A204.1 (cell line): ENCODE results near the gene GCLM.
"Not testable (repeated sequence)": the region's sequence is repeated elsewhere in the genome, so short reads cannot be mapped to it uniquely, and the experiment has no call there.

Source experiments
- FAIRE-seq: peaks from 2 replicates; lab custom pipeline; 2012; peaks lifted over from hg19 to GRCh38; lab: Jason Lieb, UNC

The GCLM gene

DNA sequence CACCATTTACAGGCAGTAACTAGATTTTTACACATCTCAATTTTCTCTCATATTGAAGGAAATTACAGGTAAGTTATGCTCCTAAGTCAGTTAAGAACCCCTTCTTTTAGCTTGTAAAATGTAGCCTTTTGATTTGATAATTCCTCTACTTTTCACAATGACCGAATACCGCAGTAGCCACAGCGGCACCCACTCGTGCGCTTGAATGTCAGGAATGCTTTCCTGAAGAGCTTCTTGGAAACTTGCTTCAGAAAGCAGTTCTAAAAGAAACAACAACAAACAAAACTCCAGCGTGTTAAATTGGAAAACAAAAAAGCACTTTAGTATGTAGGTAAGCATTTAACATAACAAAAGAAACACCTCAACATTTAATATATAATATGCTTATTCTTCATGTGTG lies 20.3 kb downstream of the GCLM start:
- FAIRE-seq = no peak

GRCh38 chr1:93882269-93882668 lies 27.0 kb downstream of the GCLM start:
- FAIRE-seq = no peak

- no peak for FAIRE-seq
These were observed 28.5 kb downstream of the GCLM start for GRCh38 chr1:93880731-93881130.

GRCh38 chr1:93878889-93879586 lies 30.2 kb downstream of the GCLM start, which contains the start of gene DNTTIP2:
DNTTIP2 (minus strand) TSS chr1:93879206; CDS start chr1:93879148, 58 bp downstream.
- FAIRE-seq = peak; percentile 46

DNA sequence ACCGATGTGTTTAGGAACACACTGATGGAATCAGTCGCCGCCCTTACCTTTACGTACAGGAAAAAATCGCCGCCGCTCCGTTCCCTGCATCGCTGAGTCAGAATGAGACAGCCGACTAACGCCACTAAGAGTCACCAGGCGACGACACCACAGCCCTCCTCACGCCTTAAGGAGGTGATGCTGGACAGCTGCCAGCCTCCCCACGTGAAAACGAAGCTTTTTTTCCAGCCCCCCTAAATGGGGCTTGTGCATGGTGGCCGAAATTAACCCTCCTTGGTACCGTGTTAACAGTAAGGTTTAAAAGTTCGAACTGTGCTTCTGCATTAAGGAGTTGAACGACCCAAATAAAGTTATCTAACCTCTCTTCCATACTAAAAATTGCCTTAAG lies 30.7 kb downstream of the GCLM start:
- no peak for FAIRE-seq

DNA sequence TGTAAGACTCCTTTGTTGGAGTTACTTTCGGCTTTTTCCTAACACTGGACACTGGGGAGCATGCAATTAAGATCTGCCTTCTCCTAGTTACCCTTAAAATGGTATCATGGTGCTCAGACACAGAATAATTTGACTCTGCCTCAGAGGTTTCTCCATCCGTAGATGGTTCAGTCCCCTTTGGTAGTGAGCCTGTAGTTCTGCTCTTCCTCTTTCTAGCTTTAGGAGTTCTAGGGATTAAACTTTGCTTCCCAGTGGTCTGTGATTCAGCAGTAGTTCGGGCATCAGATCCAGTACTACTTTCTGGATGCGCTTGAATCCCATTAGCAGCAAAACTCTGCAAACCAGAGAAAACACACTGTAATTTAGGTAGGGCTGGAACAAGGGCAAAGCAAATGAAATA lies 31.7 kb downstream of the GCLM start:
- FAIRE-seq = no peak

DNA sequence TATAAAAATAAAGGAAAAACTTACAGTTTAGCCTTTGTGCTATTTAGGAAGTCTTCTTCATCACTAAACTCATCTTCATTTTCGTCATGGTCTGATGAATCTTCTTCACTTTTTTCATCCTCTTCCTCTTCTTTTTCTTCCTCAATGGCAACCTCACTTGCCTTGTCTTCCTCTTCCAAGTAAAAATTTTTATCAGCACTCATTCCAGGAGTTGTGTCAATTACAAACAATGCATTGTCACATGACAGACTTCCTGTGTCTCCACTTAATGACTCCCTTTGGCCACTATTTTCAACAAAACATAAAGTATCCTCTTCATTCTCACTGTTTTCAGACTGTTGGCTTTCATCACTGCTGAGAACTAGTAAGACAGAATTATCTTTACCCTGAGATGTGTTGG lies 33.0 kb downstream of the GCLM start:
- FAIRE-seq = no peak

DNA sequence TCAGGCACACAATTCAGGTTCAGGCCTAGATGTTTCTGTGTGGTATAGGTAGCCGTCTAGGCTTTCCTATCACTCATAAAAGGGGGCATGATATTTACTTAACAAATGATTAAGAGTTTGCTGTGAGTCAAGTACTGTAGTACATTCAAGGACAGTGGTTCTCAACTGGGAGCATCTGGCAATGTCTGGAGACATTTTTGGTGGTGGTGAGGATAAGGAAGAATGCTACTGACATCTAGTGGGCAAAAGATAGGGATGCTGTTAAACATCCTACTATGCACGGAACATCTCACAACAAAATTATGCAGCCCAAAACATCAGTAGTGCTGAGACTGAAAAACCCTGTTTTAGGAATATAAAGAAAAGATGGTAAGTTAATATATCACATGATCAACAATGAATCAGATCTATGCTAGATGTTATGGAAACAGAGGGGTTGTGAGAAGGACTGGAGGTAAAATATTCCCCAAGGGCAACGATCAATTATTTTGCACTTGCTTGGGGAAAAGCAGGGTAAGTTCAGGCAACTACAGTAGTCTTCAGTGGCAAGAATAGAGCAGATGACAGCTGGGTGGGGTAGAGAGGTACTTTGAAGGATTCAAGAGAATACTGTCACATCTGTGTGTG lies 35.1 kb downstream of the GCLM start:
- FAIRE-seq = no peak

- no peak for FAIRE-seq
These were observed 37.9 kb downstream of the GCLM start for GRCh38 chr1:93871366-93871765.

- FAIRE-seq = no peak
These were observed 39.6 kb downstream of the GCLM start for GRCh38 chr1:93869653-93870052.

DNA sequence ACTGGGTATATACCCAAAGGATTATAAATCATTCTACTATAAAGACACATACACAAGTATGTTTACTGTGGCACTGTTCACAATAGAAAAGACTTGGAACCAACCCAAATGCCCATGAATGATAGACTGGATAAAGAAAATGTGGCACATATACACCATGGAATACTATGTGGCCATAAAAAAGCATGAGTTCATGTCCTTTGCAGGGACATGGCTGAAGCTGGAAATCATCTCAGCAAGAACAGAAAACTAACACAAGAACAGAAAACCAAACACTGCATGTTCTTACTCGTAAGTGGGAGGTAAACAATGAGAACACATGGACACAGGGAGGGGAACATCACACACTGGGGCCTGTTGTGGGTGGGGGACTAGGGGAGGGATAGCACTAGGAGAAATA lies 40.7 kb downstream of the GCLM start:
- not testable (repeated sequence) for FAIRE-seq

- no peak for FAIRE-seq
These were observed 44.0 kb downstream of the GCLM start for GRCh38 chr1:93865253-93865652.

GRCh38 chr1:93864175-93864574 lies 45.1 kb downstream of the GCLM start:
- FAIRE-seq = no peak

DNA sequence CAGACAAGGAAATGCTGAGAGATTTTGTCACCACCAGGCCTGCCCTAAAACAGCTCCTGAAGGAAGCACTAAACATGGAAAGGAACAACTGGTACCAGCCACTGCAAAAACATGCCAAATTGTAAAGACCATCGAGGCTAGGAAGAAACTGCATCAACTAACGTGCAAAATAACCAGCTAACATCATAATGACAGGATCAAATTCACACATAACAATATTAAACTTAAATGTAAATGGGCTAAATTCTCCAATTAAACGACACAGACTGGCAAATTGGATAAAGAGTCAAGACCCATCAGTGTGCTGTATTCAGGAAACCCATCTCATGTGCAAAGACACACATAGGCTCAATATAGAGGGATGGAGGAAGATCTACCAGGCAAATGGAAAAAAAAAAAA lies 51.6 kb downstream of the GCLM start:
- FAIRE-seq = not testable (repeated sequence)

DNA sequence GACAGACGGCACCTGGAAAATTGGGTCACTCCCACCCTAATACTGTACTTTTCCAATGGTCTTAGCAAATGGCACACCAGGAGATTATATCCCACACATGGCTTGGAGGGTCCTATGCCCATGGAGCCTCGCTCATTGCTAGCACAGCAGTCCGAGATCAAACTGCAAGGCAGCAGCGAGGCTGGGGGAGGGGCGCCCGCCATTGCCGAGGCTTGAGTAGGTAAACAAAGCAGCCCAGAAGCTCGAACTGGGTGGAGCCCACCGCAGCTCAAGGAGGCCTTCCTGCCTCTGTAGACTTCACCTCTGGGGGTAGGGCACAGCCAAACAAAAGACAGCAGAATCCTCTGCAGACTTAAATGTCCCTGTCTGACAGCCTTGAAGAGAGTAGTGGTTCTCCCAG lies 53.2 kb downstream of the GCLM start:
- FAIRE-seq = not testable (repeated sequence)

GRCh38 chr1:93853940-93854339 lies 55.3 kb downstream of the GCLM start:
- FAIRE-seq = no peak

DNA sequence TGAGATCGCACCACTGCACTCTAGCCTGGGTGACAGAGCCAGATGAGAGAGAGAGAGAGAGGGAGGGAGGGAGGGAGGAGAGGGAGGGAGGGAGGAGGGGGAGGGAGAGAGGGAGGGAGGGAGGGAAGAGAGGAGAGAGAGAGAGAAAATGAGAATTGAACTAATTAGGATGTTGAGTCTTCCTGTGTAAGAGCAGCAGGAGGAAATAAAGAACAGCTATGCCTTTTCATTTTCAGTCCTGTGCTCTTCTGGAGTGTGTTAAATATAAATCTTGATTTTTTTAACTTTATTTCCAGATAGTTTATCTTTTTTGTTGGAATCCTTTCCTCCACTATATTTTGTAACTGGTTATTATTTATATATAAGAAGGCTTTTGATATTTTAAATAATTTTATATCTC lies 57.4 kb downstream of the GCLM start:
- no peak for FAIRE-seq

DNA sequence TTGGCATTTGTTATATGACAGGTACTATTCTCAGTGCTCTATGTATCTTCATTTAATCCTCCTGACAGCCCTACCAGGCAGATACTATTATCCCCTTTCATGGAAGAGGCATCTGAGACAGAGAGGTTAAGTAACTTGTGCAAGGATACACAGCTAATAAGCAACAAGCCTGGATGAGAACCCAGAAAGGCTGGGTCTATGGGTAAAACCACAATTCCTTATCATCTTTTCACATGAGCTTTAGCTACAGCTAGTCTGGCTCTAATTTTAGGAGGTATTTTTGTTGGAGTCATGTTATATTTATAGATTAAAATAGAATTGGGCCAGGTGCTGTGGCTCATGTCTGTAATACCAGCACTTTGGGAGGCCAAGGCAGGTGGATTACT lies 57.9 kb downstream of the GCLM start:
- no peak for FAIRE-seq

- peak; percentile 35 for FAIRE-seq
These were observed 58.4 kb downstream of the GCLM start for GRCh38 chr1:93850687-93851326.

DNA sequence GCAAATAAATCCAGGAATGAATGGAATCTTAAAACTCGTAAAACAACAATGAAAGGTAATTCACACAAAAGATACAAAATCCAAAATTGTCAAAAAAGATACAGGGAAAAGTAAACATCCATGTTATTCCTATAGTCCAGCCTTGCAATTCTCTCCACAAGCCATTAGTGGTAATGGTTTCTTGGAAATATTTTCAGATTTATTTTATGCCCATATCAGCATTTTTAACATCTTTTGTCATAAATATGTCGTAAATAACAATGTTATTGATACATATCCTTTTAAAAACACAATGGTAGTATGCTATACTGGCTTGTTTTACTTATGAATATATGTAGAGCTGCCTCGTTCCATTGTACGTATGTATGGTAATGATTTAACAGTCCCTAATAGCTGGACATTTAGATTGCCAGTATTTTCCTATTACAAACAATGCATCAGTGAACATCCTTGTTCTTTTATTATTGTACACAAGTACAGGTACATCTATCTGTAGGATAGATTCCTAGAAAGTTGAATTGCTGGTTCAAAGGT lies 60.8 kb downstream of the GCLM start:
- peak; percentile 25 for FAIRE-seq

DNA sequence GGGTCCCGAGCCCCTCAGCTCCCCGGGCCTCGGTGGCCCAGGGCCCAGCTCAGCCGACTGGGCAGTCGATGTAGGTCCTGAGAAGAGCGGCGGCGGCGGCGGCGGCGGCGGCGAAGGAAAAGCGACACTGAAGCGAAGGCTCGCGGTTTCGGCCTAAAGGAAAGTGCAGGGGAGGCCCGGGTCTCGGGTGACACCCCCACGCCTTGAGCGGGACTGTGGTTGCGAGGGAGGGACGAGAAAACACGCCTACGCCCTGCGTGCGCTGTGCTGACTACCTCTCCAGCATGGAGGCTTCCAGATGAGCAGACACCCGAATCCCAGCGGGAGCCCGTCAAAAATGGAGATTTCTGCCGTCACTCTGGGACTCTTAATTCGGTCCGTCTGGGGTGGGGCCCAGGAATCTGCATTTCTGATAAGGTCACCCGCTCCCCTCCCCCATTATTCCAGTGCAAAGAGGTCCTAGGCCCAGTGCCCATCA lies 61.4 kb downstream of the GCLM start:
- FAIRE-seq = no peak

- FAIRE-seq = no peak
These were observed 62.0 kb downstream of the GCLM start for GRCh38 chr1:93846992-93847810.
